Jurkat, Clone E6-1 (cell line): ENCODE measurements around the gene NHS.

Experiments used
- DNase-seq: peaks from one replicate; pipeline ENCODE4 v3.0.0-alpha.2; 2011; ENCODE audit warnings: low read depth, low spot score
- H3K4me3 ChIP-seq: 2 replicates; pipeline ENCODE4 v1.5.1; 2011; ENCODE audit warnings: mild to moderate bottlenecking, low read length, control low read depth, moderate library complexity

Gene NHS

DNA sequence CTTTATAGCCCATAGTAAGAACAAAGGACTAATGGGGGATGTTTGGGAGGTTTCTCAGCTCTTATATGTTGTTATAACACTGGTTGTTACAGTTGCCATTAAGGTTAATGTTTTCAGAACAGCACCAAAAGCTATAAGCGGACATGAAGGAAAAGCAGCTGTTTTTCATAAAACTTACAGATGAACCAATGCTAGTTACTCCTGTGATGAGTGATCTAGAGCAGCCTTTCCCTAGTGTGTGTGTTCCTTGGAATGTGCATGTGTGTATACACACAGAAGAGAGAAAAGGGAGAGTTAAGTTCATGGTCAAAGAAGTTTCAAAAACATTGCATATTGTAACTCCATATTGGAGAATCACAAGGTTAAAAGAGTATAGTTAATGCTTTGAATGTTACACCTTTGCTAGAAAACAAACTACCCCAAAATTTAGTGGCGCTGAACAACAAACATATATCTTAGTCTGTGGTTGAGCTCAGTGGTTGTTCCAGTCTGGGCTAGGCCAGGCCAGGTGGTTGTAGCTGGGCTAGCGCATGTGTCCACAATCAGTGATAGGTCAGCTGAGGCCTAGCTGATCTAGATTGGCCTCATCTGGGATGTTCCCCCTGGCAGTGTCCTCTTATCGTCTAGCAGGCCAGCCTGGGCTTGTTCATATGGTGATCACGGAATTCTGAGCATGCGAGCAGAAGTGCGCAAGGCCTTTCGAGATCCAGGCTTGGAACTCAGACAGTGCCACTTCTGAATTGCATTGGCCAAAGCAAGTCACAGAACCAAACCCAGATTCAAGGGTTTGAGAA, 151.0 kb downstream of the NHS start:
- no peak for DNase-seq
- no peak overlapping the region for H3K4me3 ChIP-seq

DNA sequence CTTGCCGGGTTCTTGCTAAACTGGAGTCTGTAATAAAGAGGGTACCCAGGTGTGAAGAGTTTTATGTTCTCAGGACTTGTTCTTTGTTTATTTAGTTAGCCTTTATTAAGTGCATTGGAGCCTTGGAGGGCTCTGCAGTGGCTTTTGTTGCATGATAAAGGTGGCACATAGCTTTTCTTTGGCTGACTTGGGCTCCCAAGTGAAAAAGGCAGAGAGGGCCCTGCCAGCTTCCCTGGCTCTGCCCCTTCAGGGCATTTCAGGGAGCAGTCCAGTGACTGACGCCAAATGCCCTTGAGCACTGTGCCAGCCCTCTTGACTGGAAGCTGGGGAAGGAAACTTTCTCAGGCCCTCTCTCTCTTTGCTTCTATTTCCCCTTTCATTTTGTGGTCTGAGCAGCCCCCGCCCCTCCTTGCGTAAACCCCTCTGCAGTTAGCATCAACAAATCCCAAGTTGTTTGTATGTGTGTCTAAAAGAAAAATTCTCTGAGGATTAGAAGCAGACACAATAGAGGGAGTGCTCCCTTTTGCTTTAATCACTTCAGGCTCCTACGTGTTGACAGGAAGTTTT, 152.2 kb downstream of the NHS start:
- no peak for DNase-seq
- H3K4me3 ChIP-seq = no peak overlapping the region

DNA sequence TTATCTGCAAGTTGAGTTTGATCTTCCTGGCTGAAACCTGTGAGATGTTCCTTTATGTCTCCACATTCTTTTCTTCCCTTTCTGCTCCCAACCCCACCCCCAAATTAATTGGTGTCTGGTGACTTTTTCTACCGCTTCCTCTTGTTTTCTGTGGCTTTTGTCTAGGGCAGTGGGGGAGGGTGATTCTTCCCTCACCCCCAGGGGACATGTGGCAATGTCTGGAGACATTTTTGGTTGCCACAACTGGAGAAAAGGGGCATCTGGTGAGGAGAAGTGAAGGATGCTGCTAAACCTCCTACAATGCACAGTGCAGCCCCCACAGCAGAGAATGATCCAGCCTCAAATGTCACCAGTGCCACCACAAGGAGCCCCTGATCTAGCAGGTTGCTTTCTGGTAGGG, 152.9 kb downstream of the NHS start:
- peak; percentile 25 for DNase-seq
- no peak overlapping the region for H3K4me3 ChIP-seq

DNA sequence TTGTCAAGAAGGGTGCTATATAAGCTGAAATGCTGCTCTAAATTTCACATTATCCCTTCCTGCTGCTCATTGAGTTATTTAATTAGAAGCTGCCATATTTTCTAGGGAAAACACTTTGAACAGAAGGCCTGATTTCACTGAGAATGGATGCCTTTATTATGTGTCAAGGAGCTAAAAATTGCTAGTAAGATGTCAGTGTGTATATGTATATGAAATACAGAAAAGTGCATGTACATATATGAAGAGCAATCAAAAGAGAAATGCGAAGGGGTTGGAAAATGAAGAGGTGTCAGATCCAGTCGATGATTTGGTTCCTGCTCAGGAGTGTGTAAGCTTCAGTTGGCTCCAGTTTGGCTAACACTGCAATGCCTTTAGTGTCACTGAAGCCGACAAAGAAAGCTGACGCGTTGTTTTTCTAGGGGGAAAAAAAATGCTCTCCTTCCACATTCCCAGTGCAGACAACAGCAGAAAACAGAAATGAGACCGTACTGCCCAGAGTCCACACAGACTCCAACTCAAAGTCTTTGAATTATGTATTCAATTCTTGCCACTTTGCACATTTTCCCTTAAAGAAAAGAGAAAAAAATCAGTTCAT, 154.2 kb downstream of the NHS start:
- no peak for DNase-seq
- H3K4me3 ChIP-seq = no peak overlapping the region

DNA sequence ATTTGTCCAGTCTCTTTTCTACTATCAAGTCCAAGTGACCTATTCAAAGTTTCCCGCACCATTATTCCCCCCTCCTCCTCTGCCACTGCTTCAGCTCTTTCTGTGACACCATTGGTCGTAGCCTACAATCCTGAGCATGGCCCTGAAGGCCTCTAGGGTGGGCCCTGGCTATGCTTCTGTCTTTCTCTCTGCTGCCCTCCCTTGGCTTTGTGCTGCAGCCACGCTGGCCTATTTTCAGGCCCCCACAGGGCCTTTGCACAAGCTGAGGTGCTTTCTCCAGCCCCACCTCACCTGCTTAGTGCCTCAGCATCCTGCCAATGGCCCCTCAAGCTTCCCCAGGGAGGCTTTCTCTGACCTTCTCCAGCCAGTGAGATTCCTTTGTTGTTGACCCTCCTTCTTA, 156.5 kb downstream of the NHS start:
- no peak for DNase-seq
- no peak overlapping the region for H3K4me3 ChIP-seq

DNA sequence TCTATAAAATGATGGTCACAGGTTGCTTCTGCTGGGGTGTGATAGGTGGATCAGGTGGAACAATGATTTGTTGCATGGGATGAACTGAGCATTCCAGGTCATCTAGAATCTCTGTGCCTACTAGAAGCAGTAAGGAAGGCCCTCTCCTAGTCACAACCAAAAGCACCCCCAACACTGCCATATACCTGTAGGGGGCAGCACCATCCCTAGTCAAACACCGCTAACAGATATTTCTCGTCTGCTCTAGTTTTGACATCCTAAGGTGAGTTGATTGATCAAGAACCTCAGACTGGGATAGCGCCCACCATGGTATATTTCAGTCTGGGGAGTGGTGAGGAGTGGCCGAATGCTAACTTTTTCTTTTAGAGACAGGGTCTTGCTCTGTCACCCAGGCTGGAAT, 160.2 kb downstream of the NHS start:
- peak; percentile 17 for DNase-seq
- H3K4me3 ChIP-seq = no peak overlapping the region

DNA sequence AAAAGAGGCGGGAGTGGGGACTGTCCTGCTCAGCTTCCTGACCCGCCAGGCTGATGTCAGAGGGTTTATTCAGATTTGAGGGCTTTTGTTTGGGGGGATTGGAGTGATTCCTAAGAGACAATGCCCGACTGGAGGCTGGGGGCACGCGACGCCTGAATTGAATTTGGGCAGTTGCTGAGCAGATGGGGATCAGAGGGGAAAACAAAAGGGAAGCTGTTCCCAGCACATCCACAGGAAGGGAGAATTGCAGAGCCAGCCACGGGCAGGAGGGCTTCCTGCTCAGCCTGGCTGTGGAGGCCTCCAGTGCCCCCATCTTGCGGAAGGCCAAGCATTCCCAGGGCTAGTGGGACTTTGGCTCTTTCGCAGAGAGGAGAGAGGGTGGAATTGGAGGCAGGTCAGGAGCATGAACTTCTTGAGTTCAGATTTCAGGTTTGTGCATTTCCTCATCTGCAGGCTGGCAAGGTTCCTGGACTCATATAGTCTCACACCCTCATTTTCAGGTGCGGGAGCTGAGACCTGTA, 162.8 kb downstream of the NHS start:
- H3K4me3 ChIP-seq = no peak overlapping the region
- no peak for DNase-seq

DNA sequence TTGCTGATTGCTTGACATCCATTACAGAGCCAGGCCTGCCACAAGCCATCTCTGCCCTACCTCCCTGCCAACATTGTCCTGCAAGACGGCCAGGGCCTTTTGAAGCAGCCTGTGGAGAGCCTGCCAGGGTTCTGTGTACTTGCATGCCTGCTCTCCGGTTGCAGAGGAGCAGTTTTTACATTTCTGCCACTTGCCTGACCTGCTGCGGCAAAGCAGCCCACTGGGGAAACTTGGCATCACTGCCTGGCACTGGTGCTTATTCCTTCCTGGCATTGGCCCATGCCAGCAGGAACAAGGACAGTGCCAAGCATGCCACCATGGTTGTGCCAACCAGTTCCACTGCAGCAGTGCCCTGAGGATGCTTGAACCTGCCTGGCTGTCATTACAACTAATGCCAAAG, 167.1 kb downstream of the NHS start:
- no peak overlapping the region for H3K4me3 ChIP-seq
- DNase-seq = no peak

DNA sequence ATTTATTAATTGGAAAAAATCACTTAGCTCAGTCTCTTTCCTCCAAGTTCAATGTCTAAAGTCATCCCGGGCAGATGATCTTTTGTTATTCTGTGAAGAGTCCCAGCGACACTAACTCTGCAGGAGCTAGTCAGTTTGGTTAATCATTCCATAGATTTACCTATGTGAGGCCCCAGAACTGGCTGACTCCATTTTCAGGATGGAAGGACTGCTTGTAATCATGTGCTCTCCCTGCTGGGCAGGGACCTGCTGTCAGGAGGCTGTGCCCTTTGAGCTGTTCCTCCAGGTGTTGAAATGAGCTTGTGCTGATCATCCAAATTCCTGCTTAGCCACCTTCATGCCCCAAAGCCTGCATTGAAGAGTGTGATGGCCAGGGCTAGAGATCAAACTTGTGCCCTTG, 169.8 kb downstream of the NHS start:
- DNase-seq = no peak

DNA sequence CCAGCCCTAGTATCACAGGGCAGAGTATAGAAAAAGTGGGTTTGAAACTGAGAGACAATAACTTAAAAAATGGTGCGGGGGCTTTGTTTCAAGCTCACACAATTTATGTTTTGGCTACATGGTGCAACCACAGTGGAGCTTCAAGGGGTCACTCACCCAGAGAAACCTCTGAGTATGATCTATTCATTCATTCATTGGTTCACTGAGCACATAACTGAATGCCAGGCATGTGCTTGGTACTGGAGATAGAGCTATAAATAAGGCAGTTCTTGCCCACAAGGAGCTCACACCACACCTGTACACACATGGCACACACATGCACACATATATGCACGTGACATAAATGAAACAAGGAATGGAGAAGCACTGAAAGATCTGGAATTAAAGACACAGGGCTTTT, 171.4 kb downstream of the NHS start:
- H3K4me3 ChIP-seq = no peak overlapping the region
- no peak for DNase-seq

More for the DNA sequence above, 169.8 kb downstream of the NHS start:
- no peak overlapping the region for H3K4me3 ChIP-seq

DNA sequence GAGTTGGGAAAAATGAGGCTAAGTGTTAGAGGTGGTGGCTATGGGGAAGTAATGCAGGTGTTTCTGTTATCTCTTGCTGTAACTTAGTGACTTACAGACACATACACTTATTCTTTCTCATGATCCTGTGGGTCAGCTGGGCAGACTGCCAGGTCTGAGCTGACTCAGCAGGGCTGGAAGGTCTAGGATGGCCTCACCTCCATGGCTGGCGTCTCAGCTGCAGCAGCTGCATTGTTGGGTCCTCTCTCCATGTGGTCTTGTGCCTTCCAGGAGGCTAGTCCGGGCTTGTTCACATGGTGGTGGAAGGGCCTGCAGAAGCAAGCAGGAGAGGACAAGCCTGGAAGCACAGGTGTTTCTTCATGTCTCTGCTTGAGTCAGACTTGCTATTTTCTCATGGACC, 172.7 kb downstream of the NHS start:
- H3K4me3 ChIP-seq = no peak overlapping the region
- no peak for DNase-seq

DNA sequence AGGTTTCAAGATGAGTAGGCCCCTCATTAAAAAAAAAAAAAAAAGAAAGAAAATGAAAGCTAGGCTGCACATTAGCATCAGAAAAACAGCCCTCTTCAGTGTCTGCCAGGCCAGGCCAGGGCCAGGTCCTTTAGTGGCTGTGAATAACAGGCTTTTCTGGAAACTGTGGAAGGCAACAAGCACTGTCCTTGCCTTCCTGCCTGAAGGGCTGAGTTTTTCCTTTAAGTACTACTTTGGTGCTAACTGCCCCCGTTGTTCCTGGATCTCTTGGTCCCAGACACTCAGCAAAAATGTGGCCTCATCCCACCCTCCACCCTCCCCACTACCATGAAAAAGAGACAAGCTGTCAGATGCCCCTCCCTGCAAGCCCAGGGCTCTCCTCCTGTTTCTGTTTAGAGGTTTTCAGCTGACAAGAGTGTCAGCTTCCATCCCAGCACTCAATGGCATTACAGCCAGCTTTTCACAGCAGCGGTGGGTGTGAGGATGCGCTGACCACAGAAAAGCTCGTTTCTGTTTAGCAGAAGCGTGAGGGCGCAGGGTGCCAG, 174.2 kb downstream of the NHS start:
- no peak for DNase-seq
- H3K4me3 ChIP-seq = no peak overlapping the region

DNA sequence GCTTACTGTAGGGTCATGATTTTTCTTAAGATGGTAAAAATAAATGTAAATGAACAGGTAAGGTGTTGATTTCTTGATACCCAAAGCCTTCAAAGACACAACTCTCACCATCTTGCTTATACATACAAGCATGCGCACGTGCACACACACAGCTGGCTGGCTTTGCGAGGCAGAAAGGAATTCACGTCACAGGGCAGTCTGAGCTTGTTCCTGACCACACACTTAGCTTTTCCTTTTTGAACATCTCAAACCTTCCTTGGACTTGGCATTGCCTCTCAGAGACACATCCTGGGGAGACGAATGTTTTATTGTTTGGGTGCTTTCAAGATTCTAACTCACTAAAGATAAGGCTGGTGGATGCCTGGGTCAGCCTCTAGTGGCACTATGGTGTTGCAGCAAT, 175.0 kb downstream of the NHS start:
- no peak for DNase-seq
- no peak overlapping the region for H3K4me3 ChIP-seq

DNA sequence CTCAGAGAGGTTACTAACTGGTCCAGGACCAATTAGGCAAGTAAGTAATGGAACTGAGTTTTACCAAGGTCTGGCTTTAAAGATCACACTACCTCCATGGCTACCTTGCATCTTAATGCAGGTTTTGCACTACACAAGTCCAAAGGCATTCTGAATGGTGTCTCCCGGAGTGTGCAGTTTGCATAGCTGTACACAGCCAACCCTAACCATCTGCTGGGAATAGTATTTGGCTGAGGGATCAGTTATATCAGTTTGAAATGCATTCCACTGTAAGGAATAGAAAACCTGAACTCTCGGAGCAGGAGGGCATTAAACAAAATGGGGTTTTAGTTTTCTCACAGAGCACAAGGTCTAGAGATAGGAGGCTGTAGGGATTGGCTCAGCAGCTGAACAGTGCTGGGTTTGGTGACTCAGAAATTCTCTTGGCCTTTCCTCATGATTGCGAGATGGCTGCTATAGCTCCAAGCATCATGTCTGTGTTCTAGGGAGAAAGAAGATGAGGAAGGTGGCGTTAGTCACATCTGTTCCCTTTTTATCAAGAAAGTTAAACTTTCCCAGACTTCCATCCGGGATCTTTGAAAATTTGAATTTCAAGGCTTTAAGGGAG, 177.1 kb downstream of the NHS start:
- DNase-seq = no peak
- H3K4me3 ChIP-seq = no peak overlapping the region

DNA sequence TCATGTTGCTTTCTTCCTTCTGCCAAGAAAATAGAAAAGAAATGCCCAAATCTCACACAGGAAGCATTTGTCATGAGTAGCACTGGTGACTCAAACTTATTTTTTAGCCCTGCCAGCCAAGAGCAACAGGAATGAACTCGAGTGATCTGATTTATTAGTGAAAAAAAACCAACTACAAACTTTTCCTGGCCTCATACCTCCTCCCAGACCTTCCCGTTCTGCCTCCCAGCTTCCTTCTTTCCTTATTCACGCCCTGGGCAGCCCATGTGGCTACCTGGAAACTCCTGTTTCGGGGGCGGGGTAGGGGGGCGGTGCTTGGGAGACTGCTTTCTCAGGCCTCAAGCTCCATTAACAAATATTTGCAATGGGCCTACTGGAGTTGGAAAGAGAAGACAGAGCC, 178.5 kb downstream of the NHS start:
- no peak for DNase-seq
- no peak overlapping the region for H3K4me3 ChIP-seq

DNA sequence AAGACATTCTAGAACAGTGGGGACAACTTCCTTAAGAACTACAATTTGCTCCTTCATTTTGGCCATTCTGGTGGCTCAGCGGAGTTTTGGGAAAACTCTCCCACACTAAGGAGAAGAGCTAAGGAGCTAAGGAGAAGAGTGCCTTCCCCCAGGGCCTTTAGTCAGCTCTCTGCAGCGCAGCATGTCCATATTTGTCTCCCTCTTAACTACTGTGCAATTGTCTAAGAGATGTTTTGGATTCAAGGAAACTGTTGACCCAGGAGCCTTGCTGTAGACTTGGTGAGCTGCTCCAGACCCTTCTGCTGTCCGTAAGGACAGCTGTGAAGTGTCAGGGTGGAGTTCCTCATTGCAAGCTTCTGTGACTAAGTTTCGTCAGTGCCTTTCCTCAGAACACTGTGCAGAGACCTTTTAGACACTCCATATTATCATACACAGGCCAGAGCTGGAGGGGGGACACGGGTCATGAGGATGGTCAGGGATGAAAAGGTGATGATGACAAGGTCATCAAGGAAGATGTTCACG, 179.0 kb downstream of the NHS start:
- DNase-seq = no peak

DNA sequence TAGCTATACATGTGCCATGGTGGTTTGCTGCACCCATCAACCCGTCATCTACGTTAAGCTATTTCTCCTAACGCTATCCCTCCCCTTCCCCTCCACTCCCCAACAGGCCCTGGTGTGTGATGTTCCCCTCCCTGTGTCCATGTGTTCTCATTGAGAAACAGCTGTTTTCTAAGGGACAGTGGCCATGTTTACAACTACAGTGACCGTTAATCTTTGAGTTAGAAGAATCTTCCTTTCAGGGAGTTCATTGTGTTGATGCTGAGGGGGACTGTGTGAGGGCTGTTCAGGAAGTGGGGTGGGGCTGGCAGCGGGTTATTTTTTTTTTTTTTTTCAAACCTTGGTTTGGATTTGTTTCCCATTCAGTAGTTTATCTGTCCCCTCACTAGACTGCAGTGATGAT, 179.9 kb downstream of the NHS start:
- no peak overlapping the region for H3K4me3 ChIP-seq
- no peak for DNase-seq

More for the DNA sequence above, 179.0 kb downstream of the NHS start:
- no peak overlapping the region for H3K4me3 ChIP-seq

DNA sequence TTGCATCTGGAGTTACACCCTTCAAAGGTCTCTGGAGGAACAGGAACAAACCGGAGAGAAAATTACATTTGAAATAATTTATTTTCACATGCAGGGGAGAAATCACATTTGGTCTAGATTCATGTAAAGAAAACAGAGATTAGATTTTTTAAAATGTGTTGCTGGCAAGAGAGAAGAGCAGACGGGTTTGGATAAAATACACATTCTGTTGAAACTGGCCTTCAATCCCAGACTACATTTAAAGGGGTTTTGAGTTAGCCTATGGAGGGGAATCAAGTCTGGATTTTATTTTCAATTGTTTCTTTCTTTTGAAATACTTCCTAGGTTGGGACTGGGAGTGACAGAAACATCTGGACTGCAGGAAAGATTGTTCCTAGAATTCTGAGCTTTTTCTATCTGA, 180.8 kb downstream of the NHS start:
- DNase-seq = no peak

DNA sequence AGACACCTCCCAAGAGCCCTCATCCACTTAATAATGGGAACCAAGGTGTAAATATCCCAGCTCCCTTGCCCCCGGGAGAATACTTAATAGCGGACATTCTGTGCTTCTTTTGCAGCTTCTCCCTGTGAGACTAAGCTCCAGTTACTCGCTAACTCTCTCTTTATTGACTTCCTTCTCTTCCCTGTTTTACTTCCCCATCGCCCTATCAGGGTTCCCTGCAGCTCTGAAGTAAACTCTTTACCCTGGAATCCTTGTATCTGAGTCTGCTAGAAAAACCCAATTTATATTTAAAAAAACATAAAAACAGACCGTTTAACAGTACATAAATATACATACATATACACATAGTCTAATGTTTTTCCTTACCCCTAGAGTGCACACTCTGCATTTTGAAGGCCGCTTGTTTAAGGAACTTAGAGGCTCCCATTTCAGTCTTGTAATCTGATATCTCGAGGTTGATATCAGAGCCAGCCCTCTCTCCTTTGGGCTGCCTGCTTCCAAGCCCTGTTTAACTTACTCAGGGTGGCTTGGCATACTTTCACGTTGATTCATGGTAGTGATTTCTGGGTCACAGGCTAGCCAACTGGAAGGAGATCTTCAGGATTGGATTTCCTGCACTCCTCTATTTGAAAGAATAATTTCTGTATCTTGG, 184.9 kb downstream of the NHS start:
- no peak for DNase-seq
- H3K4me3 ChIP-seq = no peak overlapping the region

More for the DNA sequence above, 180.8 kb downstream of the NHS start:
- no peak overlapping the region for H3K4me3 ChIP-seq
